Activated CD4-positive, alpha-beta T cell treated with anti-CD3 and anti-CD28 coated beads for 4 hours (primary cell): ENCODE results near the gene ECE1.
"Not testable (repeated sequence)": the region's sequence is repeated elsewhere in the genome, so short reads cannot be mapped to it uniquely, and the experiment has no call there.

Experiments
- DNase-seq, 2 donors: peaks; one replicate each; pipeline ENCODE4 v3.0.0-alpha.2; 2020

Gene ECE1

DNA sequence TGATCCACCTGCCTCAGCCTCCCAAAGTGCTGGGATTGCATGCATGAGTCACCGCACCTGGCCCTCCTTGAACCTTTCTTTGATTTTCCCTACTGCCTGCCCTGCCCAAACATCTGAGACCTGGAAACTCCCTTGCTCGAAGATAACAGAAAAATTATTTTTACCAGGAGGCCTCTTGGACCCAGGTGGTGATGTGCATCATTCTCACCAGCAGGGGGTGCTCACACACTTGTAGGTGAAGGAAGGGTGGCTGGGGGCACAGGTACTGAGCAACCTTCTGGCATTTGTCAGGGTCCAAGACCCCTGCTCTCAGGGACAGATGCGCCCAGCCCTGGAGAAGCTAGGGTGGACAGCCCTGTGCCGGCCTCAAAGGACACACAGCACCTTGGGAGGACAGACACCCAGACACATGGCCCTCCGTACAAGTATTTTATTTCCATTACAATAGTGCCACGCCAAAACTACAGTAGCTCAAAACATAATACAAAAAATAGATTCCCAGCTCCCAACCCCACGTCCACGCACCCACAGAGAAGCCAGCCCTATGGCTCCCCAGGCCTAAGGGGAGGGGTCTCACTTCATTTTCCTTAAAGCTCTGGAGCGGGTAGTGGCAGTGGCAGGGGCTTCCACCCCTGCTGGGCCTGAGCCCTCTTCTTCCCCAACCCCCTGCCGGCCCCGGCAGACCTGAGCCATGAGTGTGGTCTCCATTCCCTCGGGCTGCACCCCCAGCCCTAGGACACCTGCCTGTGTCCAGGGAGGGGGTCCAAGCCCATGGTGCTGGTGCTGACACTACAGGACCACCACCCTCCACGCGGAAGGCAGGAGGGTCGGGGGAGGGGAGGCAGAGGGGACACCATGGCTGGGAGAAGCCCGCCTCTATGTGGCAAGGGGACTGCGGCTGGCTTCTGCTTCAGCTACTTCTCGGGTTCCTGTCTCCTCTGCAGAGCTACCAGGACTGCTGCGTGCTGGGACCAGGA lies 73.1 kb downstream of the ECE1 start:
- peak; percentile 58 to 70 for DNase-seq

DNA sequence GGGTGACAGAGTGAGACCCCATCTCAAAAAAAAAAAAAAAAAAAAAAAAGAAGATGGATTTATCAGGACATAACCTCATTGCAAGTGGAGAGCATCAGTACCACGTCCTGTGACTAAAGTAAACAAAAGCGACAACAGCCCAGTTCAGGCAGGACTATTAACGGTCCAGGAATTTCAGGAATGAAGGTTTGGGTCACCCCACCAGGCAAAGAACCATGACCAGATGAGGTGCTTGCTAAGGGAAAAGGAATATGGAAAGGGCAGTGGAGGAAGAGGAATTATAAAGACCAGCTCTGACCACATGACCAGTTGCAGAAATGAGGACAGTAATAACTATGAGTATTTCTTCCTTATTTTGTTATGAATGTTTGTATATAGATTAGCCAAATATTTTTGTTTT lies 78.1 kb downstream of the ECE1 start:
- no peak for DNase-seq

DNA sequence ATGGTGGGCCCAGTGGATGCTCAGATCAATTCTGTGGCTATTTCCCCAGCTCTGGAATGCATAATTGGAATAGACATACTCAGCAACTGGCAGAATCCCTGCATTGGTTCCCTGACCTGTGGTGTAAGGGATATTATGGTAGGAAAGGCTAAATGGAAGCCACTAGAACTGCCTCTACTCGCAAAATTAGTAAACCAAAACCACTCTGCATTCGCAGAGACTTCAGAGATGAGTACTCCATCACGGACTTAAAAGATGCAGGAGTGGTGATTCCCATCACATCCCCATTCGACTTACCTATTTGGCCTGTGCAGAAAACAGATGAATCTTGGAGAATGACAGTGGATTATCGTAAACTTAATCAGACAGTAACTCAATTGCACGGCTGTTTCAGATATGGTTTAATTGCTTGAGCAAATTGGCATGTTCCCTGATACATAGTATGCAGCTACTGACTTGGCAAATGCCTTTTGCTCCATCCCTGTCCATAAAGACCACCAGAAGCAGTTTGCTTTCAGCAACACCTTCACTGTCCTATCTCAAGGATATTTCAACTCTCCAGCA lies 82.0 kb downstream of the ECE1 start:
- DNase-seq = not testable (repeated sequence)

DNA sequence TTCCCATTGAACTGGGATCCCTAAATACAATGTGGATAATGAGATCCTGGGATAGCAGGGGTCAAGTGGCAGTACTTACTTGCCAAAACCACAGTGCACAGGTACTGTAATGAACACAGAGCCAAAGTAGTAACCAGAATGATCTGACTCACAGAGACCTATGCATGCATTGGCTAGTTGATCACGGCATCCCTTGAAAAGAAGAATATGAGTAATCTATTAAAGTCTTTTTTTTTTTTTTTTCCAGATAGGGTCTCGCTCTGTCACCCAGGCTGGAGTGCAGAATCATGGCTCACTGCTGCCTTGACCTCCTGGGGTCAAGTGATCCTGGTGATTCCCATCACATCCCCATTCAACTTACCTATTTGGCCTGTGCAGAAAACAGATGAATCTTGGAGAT lies 84.1 kb downstream of the ECE1 start:
- DNase-seq = no peak

DNA sequence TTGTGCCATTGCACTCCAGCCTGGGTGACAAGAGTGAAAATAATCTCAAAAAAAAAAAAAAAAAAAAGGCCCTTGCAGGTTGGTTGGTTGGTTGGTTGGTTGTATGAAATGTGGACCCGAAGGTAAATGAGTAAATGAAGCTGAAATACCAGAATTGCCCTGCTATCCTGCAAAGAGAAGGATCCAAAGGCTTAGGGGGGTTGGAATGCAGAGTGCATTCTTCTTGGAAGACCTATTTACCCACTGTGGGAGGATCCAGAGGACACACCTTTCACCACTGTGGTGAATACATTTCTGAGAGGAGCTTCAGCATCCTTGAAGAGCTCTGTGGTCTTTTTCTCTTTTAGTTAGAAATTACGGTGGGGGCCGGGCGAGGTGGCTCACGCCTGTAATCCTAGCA lies 84.8 kb downstream of the ECE1 start:
- DNase-seq = no peak

DNA sequence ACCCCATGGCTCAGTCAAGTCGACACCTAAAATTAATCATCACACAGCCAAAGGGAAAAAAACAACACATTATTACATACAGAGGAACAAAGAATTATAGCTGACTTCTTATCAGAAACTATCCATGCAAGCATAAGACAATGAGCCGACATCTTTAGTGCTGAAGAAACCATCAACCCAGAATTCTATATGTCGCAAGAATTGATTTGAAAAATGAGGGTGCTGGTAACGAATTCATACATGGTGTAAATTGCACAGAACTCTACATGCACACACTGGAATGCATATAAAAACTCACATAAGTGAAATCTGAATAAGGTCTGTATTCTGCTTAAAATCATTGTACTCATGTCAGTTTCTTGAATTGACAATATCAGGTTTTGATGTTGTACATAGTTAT lies 88.6 kb downstream of the ECE1 start:
- DNase-seq = no peak

DNA sequence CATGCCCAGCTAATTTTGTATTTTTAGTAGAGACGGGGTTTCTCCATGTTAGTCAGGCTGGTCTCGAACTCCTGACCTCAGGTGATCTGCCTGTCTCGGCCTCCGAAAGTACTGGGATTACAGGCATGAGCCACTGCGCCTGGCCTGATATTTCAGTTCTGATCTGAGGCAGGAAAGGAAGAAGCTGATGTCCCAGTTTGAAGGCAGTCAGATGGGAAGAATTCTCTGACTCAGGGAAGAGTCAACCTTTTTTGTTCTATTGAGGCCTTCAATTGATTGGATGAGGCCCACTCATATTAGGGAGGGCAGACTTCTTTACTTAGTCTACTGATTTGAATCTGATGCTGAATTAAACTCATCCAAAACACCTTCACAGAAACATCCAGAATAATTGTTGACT lies 89.0 kb downstream of the ECE1 start:
- DNase-seq = not testable (repeated sequence)

DNA sequence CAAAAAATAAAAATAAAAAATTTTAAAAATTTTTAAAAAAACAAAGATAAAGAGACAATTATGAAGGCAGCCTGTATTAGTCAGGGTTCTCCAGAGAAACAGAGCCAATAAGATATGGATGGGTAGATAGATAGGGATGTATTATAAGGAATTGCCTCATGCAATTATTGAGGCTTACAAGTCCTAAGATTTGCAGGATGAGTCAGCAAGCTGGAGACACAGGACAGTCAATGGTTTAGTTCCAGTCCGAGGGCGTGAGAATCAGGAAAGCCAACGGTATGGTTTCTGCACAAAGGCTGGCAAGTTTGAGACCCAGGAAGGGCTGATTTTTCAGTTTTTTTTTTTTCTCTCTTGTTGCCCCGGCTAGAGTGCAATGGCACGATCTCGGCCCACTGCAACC lies 89.5 kb downstream of the ECE1 start:
- DNase-seq = no peak

DNA sequence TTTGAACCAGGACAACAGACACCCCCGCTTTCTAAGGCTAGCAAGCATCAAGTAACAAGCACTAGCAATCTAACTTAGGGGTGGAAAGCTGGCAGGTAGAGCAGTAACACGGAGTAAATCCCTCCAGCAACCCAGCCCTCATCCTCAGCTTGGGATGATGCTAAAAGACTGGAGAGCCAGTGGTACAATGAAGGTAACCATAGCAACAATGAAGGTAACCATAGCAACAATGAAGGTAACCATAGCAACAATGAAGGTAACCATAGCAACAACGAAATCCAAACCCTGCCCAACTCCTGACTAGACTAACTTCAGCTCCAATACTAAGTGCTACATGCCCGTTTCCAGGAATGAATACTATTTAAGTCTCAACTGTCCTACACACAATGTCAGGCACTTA lies 91.3 kb downstream of the ECE1 start:
- no peak for DNase-seq

DNA sequence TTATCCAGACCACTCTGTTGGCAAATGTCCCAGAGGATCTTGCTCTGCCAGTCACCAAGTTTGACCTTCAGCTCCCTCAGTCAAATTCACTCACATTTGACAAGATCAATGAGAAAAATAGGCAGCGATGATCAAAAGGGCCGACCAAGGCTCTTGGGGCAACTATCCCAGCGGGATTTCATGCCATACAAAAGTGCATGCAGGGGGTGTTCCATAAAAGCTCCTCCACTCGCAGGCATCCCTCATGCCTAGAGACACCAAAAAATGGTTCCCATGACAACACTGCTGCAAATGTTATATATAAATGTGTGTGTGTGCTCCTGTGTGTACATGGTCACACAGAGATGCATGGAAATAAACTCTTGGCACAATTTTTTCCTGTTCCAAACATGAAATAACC lies 97.4 kb downstream of the ECE1 start:
- no peak for DNase-seq

DNA sequence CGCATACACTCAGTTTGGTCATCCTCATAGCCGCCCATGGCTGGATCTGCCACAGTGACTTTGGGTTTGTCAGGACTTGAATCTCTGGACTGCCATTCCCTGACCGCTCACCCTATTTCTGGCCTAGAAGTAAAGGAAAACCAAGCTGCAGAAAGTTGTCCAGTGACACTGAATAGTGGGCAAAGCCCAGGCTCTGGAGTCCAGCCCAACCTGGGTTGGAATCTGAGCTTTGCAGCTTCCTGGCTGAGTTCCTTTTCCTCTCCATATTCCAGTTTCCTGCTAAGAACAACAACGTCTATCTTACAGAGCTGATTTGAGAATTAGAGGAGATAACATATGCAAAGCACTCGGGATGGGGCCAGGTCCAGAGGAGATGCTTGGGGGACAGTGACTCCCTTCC lies 98.0 kb downstream of the ECE1 start:
- no peak for DNase-seq

DNA sequence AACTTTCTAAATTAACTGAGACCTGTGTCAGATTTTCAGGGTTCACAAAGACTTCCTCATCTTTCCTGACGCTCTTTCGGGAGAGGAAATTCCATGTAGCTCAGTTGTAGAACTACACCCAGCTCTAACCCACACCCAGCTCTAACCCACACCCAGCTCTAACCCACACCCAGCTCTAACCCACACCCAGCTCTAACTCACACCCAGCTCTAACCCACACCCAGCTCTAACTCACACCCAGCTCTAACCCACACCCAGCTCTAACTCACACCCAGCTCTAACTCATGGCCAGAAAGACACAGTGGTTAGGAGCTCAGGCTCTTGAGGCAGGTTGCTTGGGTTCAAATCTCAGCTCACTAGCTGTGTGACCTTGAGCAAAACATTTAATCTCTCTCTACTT lies 99.5 kb downstream of the ECE1 start:
- not testable (repeated sequence) for DNase-seq

DNA sequence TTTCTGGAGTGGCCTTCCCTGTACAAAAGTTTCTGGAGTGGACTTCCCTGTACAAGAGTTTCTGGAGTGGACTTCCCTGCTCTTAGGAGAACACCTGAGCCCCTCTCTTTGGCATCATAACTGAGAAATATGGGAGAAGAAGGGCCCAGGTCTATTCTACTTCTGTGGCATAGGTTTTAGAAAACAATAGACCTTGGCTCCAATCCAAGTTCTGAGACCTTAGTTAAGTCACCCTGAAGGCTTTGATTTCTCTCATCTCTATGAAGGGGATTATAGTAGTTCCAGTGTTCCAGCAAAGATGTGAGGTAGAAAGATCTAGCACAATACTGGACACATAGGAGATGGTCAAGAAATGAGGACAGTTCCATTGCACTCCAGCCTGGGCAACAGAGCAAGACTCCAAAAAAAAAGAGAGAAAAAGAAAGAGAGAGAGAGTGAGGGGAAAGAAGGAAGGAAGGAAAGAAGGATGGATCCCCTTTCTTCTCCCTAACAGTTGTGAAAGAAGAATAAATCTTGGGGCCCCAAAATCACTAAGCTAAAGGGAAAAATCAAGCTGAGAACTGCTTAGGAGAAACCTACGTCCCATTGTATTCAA lies 100.3 kb downstream of the ECE1 start:
- DNase-seq = no peak

DNA sequence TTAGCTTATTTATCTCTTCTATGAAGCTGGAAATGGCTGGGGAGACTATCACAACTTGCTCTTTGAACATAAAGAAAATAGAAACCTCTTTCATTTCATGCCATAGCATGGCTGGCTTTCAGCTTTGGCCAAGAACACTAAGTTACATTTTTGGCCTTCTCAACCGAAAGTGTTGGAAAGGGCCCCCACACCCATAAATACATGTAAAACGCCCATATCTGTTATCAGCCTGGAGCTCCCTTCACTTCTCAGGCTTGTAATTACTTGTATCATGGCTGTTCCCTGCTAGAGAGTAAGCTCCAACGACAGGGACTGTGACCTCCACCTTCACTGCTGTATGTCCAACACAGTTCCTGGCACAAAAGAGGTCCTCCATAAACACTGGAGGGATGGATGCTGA lies 100.8 kb downstream of the ECE1 start:
- no peak for DNase-seq

DNA sequence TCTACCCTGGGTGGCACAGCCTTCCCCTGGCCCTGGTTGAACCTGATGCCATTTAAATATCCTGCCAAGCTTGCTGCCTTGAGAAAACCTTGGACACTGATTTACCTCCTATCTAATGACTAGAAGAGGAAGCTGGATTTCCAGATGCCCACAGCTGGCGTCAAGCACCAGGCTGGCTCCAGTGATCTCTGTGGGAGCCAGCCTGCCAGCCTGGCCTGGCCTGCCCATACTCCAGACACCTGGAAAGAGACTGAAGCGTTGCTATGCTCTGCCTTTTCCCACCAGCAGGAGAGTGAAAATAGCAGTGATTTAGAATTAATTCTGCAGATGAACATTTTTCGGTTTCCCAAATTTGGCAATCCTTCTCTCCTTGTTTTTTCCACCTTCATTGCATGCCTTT lies 102.0 kb downstream of the ECE1 start:
- DNase-seq = no peak

DNA sequence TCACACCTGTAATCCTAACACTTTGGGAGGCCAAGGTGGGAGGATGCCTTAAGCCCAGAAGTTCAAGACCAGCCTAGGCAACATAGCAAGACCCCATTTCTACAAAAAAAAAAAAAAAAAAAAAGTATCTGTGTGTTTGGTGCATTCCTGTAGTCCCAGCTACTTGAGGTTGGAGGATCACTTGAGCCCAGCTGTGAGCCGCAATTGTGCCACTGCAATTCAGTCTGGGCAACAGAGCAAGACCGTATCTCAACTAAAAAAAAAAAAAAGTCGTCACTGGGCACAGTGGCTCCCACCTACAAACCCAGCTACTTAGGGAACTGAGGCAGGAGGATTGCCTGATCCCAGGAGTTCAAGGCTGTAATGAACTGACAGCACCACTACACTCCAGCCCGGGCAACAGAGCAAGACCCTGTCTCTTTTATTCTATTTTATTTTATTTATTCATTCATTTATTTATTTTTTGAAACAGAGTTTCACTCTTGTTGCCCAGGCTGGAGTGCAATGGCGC lies 105.0 kb downstream of the ECE1 start:
- no peak for DNase-seq

DNA sequence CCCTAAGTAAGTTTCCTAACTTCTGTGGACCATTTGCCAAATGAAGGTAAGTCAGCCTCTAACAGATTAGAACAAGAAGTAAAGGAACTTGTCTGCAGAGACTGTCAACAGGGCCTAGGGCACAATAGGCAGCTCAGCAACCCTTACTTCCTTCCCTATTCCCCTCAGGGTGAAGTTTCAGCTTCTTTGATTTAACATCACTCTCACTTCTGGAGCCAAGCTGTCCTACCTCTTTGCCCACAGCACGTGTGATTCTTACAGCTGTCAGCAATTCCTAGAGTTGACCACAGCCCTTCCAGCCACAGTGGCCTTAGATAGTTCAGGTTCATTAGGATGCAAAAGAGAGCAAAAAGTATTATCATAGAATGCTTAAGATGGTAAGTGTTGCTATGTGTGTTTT lies 106.0 kb downstream of the ECE1 start:
- no peak for DNase-seq

DNA sequence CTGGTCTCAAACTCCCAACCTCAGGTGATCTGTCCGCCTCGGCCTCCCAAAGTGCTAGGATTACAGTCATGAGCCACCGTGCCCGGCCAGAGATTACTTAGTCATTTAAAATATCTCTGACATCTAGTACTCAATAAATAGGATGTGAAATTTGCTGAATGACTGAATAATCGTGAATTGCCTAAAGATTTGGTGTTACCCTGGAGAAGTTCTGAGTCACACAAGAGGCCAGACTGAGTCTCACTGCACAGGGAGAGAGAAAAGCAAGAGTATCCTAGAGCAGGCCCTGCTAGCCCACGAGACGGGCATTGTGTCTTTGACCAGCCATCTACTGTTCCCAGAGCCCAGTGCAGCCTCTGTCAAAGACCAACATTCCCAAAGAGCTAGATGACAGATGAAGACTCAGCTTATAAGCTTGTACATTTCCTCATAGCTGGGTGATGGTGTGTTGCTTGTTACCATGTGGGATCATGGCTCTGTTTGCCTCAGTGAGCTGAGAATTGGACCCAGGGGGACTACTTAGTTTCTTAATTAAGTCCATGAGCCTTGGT lies 108.0 kb downstream of the ECE1 start:
- DNase-seq = no peak

DNA sequence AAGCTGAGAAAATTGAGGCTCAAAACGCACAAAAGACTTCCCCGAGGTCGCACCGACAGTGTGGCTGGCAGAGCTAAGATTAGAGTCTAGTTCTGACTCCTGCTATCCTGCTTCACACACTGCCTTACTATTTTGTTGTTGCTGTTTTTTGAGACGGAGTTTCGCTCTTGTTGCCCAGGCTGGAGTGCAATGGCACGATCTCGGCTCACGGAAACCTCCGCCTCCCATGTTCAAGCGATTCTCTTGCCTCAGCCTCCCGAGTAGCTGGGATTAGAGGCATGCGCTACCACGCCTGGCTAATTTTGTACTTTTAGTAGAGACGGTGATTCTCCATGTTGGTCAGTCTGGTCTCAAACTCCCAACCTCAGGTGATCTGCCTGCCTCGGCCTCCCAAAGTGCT lies 112.0 kb downstream of the ECE1 start:
- DNase-seq = not testable (repeated sequence)

DNA sequence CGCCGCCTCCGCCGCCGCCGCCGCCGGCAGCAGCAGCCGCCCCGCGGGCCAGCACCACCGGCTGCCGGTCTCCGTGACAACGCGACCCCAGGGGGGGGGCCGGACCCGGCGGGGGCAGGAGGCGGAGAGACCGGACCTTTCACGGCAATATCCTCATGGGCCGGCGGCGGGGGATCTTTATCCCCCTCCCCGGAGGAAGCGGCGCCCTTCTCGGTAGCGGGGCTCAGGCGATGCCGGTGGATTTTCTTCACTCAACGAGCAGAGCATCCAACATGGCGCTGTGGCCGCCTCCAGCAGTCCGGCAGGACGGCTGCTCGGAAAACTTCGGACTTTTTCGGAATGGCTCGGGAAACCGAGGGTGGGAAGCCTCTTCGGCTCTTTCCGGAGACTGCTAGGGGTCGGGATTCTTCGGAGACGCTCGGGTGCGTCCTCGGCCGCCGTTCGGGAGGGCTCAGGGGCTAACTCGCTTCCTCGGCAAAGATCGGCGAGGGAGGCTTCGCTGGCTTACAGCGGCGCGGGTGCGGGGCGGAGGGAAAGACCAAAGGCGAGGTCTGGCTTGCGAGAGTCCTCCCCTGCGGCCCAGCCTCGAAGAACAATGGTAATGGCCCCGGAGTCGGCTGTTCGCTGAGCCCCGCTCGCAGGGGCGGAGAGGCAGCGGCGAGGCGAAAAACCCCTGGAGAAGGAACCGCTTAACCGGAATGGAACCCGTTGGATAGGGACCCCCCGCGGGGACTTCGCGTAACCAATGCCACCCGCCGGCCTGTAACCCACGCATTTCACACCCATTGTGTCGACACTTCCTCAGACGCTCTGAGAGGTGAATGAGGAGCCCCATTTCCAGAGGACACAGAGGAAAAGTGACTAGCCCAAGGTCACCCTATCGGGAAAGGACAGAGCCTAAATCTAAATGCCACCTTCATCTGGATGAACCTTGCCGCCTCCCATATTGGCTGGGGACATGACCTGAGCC lies 113.4 kb downstream of the ECE1 start, which contains the start of gene EIF4G3:
TSS of gene EIF4G3 (minus strand) at position 312 of the 970 bp plus-strand sequence. CDS start 174,155 bp downstream, outside the sequence.
- peak; percentile 96 to 100 for DNase-seq

DNA sequence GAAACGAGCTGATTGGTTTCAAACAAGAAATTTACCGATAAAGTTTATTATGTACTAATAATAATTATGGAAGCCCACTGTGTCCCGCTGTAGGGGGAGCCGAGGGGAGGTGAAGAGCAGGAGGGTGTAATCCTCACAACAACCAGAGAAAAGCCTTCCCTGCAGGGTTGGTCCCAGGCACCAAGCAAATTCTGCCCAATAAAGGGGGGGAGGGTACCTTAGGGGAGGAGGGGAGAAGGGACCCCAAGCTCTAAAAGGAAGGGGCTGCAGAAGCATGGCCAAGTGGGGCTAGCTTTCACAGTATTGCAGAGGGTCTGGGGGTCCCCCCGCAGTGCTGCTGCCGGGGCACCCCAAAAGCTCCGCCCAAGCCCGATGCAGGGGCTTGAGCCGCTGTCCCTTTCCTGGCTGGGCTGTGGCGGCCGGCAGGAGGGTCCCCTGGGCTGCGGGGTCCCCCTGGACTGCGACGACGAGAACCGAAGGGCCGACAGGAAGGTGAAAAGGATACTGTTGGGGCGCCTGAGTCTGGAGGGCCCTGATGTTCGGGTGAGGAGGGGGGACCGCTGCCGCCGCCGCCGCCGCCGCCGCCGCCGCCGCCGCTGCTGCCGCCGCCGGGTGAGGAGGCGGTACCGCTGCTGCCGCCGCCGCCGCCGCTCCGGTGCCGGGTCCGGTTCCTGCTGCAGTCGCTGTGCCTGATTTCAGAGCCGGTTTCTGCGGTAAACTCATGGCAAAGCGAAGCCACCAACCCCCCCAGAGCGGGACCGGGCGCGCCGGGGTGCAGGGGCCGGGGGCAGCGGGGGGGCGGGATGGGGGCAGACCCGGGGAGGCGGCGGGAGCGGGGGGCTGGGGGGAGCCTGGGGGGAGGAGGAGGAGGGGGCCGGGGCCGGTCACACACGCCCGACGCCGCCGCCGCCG lies 114.3 kb downstream of the ECE1 start:
- peak; percentile 33 to 44 for DNase-seq
